ENCODE measurements around the gene HEXIM1.

Gene HEXIM1

DNA sequence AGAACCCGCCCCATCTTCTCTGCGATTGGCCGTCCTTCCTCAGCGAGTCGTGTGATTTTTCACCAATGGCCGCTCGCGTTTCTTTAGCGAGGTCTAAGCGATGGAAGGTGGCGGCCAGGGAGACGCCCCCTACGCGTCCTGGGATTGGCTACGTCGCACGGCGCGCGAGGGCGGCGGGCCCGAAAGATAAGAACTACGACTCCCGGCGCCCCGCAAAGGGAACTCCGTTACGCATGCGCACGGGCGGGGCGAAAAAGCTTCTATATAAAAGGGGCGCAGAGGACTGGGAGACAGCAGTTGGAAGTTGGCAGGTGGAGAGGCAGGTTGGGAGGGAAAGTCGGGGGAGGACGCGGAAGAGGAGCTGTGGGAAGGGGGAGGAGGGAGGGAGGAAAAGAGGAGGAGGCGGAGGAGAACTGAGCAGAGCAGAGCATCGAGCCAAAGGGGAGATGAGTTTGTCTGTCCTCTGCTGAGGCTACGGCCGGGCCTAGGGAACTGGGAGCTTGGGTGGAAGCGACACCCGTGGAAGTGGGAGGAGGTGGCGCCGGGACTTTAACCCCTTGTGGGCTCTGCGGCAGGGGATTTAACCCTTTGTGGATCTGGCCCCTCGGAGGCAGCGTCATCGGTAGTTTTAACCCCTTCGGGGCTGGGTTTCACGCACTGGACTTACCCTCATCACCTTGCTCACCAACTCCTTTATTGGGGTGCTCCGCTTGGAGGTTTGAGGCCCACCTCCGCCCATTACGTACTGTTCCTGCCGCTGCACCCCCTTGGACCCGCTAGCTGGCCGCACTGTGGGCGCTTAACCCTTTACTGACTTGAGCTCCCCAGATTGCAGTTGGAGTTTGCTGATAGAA is at the start of gene HEXIM1:
Gene HEXIM1 (plus strand): TSS at position 293 of the 854 bp plus-strand sequence. CDS start 716 bp downstream, outside the sequence.
- DNase-seq (ENCODE audit: low read depth): peak; percentile 98
- no peak for TF ChIP-seq CTCF (conservative IDR thresholded peaks at IDR 0.05; ENCODE audit: low read depth, low read length)
- H3K4me3 ChIP-seq (ENCODE audit: low read length): peak within 1 kb of the TSS; percentile 96

GRCh38 chr17:45098869-45099616 is 49.2 kb upstream of the HEXIM1 start:
- peak; percentile 42 for DNase-seq (ENCODE audit: low read depth)
- H3K4me3 ChIP-seq (ENCODE audit: low read length): no peak overlapping the region
- TF ChIP-seq CTCF (conservative IDR thresholded peaks at IDR 0.05; ENCODE audit: low read depth, low read length): peak; percentile 94

GRCh38 chr17:45101546-45101882 is 46.8 kb upstream of the HEXIM1 start:
- TF ChIP-seq CTCF (conservative IDR thresholded peaks at IDR 0.05; ENCODE audit: low read depth, low read length): no peak
- H3K4me3 ChIP-seq (ENCODE audit: low read length): no peak overlapping the region
- no peak for DNase-seq (ENCODE audit: low read depth)

DNA sequence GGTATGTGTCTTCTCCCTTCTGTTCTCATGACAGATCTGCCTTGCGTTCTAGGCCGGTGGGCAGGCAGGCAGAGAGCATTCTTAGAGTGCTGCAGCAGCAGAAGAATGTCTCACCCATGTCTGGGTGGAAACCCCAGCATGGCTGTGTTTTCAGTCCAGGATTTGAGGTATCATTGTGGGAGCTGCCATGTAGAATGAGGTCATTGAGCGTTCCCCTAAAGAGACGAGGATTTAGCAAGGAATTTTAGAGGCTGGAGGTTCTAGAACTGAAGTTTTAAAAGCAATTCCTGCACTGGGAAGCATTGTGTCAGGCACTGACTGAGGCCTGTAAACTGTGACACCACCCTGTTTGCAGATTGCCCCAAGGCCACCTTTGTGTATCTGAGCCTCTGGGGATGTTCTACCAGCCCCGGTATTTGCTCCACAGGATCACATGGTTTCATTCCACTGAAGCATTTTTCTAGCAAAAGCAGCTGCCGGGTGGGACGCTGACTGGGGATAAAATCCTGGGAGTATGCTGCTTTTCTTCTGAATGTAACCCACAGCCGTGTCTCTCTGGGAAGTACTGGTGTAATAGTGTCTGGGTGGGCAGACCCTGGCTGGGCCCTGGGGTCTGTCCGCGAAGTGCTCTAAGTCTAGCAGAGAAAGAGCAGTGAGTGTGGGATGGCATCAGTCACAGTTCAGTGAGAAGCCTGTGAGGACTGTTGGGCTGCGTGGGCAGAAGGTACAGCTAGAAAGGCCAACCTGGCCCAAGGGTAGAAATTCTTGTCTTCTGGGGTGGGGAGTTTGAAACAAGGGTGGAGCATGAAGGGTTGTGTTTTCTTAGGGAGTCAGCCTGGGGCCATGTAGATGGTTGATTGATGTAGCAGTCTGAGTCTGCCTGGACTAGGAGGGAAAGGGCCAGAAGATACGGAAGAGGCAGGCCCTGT is 46.1 kb upstream of the HEXIM1 start:
- H3K4me3 ChIP-seq (ENCODE audit: low read length): no peak overlapping the region
- no peak for DNase-seq (ENCODE audit: low read depth)
- TF ChIP-seq CTCF (conservative IDR thresholded peaks at IDR 0.05; ENCODE audit: low read depth, low read length): no peak

DNA sequence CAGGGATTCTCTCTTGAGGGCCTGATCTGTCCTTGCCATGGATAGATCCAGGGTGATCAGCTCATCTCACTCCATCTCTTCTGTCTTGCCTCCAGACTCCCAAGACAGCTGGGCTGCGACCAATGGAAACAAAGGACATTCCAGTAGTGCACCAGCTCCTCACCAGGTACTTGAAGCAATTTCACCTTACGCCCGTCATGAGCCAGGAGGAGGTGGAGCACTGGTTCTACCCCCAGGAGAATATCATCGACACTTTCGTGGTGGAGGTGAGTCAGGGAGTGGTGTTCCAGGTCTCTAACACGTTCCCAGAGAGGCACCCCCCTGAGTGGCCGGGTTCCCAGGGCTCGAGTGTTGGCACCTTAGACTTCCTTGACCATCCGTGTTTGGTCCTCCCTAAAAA is 45.4 kb upstream of the HEXIM1 start:
- no peak for TF ChIP-seq CTCF (conservative IDR thresholded peaks at IDR 0.05; ENCODE audit: low read depth, low read length)
- no peak for DNase-seq (ENCODE audit: low read depth)

GRCh38 chr17:45103269-45103795 is 44.9 kb upstream of the HEXIM1 start:
- TF ChIP-seq CTCF (conservative IDR thresholded peaks at IDR 0.05; ENCODE audit: low read depth, low read length): no peak
- H3K4me3 ChIP-seq (ENCODE audit: low read length): no peak overlapping the region
- no peak for DNase-seq (ENCODE audit: low read depth)

More for the DNA sequence above, 45.4 kb upstream of the HEXIM1 start:
- no peak overlapping the region for H3K4me3 ChIP-seq (ENCODE audit: low read length)

Measured in retinal pigment epithelial cell (primary cell).